SK-N-SH (cell line): ENCODE data around the gene IL15RA. TPM values are rescaled to one million over a fixed set of nuclear protein-coding genes. Genes with fewer than 3 reads are reported as not detected.

Source experiments
- CTCF ChIA-PET: fragments of 300-600, 350-600 bp; formaldehyde crosslinking; extraction: SDS; loops from one replicate; lab custom pipeline; 2021; lab: Yijun Ruan, JAX
- POLR2A ChIA-PET: fragments of 350-600 bp; sonication (Branson Sonifier 250); formaldehyde crosslinking; extraction: SDS; loops from one replicate; lab custom pipeline; 2020; ENCODE audit warnings: antibody characterized with exemption, inconsistent platforms; lab: Yijun Ruan, JAX
- DNase-seq: peaks from one replicate; pipeline ENCODE4 v3.0.0; 2012
- H2AFZ ChIP-seq: fragments of 200-600 bp; sonication (generic); 2 replicates; pipeline ENCODE4 v1.8.1; 2016; ENCODE audit warnings: antibody characterized with exemption, mild to moderate bottlenecking, low read depth
- H3F3A ChIP-seq: fragments of 200-600 bp; sonication (generic); replicated peaks from 2 replicates; pipeline ENCODE3; 2016; ENCODE audit warnings: antibody characterized with exemption, mild to moderate bottlenecking; ENCODE audit not compliant: insufficient read depth
- H3K27ac ChIP-seq, 2 experiments: fragments of 200-500 bp in 1 of 2; fragments of 200-600 bp in 1 of 2; sonication (Bioruptor generic) in 1 of 2; sonication (generic), shearing (Covaris generic) in 1 of 2; 2 replicates each; pipeline versions ENCODE4 v1.5.1 to v1.6.1; 2014 to 2016; ENCODE audit warnings: low read depth in 2 of 2, inconsistent platforms in 1 of 2, low read length in 1 of 2, mild to moderate bottlenecking in 1 of 2, mixed read lengths in 1 of 2
- H3K27me3 ChIP-seq: fragments of 200-600 bp; sonication (generic), shearing (Covaris generic); 2 replicates; pipeline ENCODE4 v1.6.1; 2016; ENCODE audit warnings: mixed run types; ENCODE audit not compliant: insufficient read depth
- H3K36me3 ChIP-seq, 2 experiments: fragments of 200-500 bp in 1 of 2; fragments of 200-600 bp in 1 of 2; sonication (Bioruptor generic) in 1 of 2; sonication (generic) in 1 of 2; replicated peaks in 1 of 2; 2 replicates each; pipeline versions ENCODE3 to v1.5.1; 2014 to 2016; ENCODE audit warnings: low read length in 1 of 2, mild to moderate bottlenecking in 1 of 2; ENCODE audit not compliant: insufficient read depth in 2 of 2, control insufficient read depth in 1 of 2
- H3K4me1 ChIP-seq, 2 experiments: fragments of 200-500 bp in 1 of 2; fragments of 200-600 bp in 1 of 2; sonication (Bioruptor generic) in 1 of 2; sonication (generic), shearing (Covaris generic) in 1 of 2; 2 replicates each; pipeline versions ENCODE4 v1.5.1 to v1.6.1; 2014 to 2016; ENCODE audit warnings: low read depth in 1 of 2, low read length in 1 of 2, mixed run types in 1 of 2; ENCODE audit not compliant: insufficient read depth in 2 of 2, control insufficient read depth in 1 of 2
- H3K4me2 ChIP-seq: fragments of 200-600 bp; sonication (generic), shearing (Covaris generic); 2 replicates; pipeline ENCODE4 v1.6.1; 2017; ENCODE audit warnings: mixed run types
- H3K4me3 ChIP-seq, 2 experiments: fragments of 200-500 bp in 1 of 2; fragments of 200-600 bp in 1 of 2; sonication (Bioruptor generic) in 1 of 2; sonication (generic), shearing (Covaris generic) in 1 of 2; 2 replicates each; pipeline versions ENCODE4 v1.5.1 to v1.8.1; 2014 to 2016; ENCODE audit warnings: low read depth in 2 of 2, inconsistent platforms in 1 of 2, low read length in 1 of 2, mild to moderate bottlenecking in 1 of 2, mixed read lengths in 1 of 2, moderate library complexity in 1 of 2
- H3K79me2 ChIP-seq: fragments of 200-600 bp; sonication (generic); 2 replicates; pipeline ENCODE4 v1.8.1; 2017; ENCODE audit warnings: mild to moderate bottlenecking; ENCODE audit not compliant: insufficient read depth
- H3K9ac ChIP-seq: fragments of 200-600 bp; sonication (generic); 2 replicates; pipeline ENCODE4 v1.6.1; 2017; ENCODE audit warnings: mixed run types
- H3K9me2 ChIP-seq: fragments of 200-600 bp; sonication (generic); 2 replicates; pipeline ENCODE4 v1.6.1; 2017; ENCODE audit warnings: mixed run types
- H3K9me3 ChIP-seq: fragments of 200-600 bp; sonication (generic); 2 replicates; pipeline ENCODE4 v1.6.1; 2017; ENCODE audit warnings: mixed run types, mild to moderate bottlenecking, moderate library complexity
- H4K20me1 ChIP-seq: fragments of 200-600 bp; sonication (generic); 2 replicates; pipeline ENCODE4 v1.6.1; 2017; ENCODE audit warnings: mild to moderate bottlenecking, mixed run types; ENCODE audit not compliant: insufficient read depth
- FOXM1 ChIP-seq: IDR thresholded peaks from 2 replicates; pipeline ENCODE4 v1.4.0; 2012; ENCODE audit warnings: low read depth, mild to moderate bottlenecking
- JUND ChIP-seq: IDR thresholded peaks from 2 replicates; pipeline ENCODE4 v1.4.0; 2012
- MAX ChIP-seq: IDR thresholded peaks from 2 replicates; pipeline ENCODE4 v1.4.0; 2012; ENCODE audit warnings: low read depth
- MEF2A ChIP-seq: IDR thresholded peaks from 2 replicates; pipeline ENCODE4 v1.4.0; 2012; ENCODE audit warnings: low read depth, borderline replicate concordance
- MXI1 ChIP-seq: IDR thresholded peaks from 2 replicates; pipeline ENCODE4 v1.6.1; 2012; ENCODE audit warnings: mild to moderate bottlenecking, low read depth, low read length, improper control_type of control experiment
- PBX3 ChIP-seq: IDR thresholded peaks from 2 replicates; pipeline ENCODE4; 2012
- RCOR1 ChIP-seq: fragments of 150-350 bp; IDR thresholded peaks from 2 replicates; pipeline ENCODE4 v1.6.1; 2017; ENCODE audit warnings: antibody characterized with exemption, low read length
- REST ChIP-seq: IDR thresholded peaks from 2 replicates; pipeline ENCODE4 v1.6.1; 2012; ENCODE audit warnings: mild to moderate bottlenecking, low read depth, low read length, moderate library complexity
- SIN3A ChIP-seq: IDR thresholded peaks from 2 replicates; pipeline ENCODE4 v1.6.1; 2012; ENCODE audit warnings: low read depth, mild to moderate bottlenecking, low read length, moderate library complexity, borderline replicate concordance
- SMC3 ChIP-seq: IDR thresholded peaks from 2 replicates; pipeline ENCODE4 v1.6.1; 2012; ENCODE audit warnings: low read depth, low read length, improper control_type of control experiment
- YY1 ChIP-seq: IDR thresholded peaks from 2 replicates; pipeline ENCODE4 v1.4.0; 2012; ENCODE audit warnings: low read depth, mild to moderate bottlenecking
- ZBTB33 ChIP-seq: IDR thresholded peaks from 2 replicates; pipeline ENCODE4 v1.4.0; 2012; ENCODE audit warnings: low read depth, borderline replicate concordance
- WGBS: methylation state at CpG from one replicate; pipeline ENCODE4 v1.1.6; 2017; ENCODE audit warnings: low lambda C conversion rate; 5-methylcytosine and 5-hydroxymethylcytosine counted together
- polyA plus RNA-seq, 3 experiments: library from polyadenylated mRNA; depleted of rRNA; stranded (reverse); fragments of >200 nt; gene quantifications; 2 replicates each; pipeline ENCODE4 v1.2.3, GENCODE V29; 2012

IL15RA gene
- polyA plus RNA-seq, 1 of the 3 experiments (the other 2 are of a cell fraction), result 2.1 TPM

GRCh38 chr10:5919568-5919967 lies 57.8 kb downstream of the IL15RA start:
- Histone ChIP-seq H3K9ac (no peak overlapping the region), H2AFZ (no peak overlapping the region), H3K4me1 (no peaks in the 10 kb centered on the region), H3F3A (no peaks in the 10 kb centered on the region), H3K36me3 (peaks cover 48 to 95% of the 10 kb centered on the region in 2 experiments), H3K9me2 (no peaks in the 10 kb centered on the region), H3K9me3 (no peaks in the 10 kb centered on the region), H3K27ac (no peak overlapping the region), H3K27me3 (no peaks in the 10 kb centered on the region), H3K4me2 (no peak overlapping the region), H4K20me1 (no peaks in the 10 kb centered on the region), H3K79me2 (0 out of 2 replicates have a peak, but pooled peaks cover 2% of the 10 kb centered on the region), H3K4me3 (no peak overlapping the region)
- no peak for DNase-seq
- ChIA-PET CTCF (interaction anchor here (0.9 kb wide), 1 partner anchor 46 kb away, joined by 3 read pairs; no protein-coding TSS in a partner anchor), POLR2A (no interaction called here)
- WGBS, result 97% methylated on average over 7 of the region's 7 CpGs
- TF ChIP-seq FOXM1 (no peak), SIN3A (no peak), ZBTB33 (no peak), JUND (no peak), MXI1 (no peak)

GRCh38 chr10:5918763-5919162 lies 58.6 kb downstream of the IL15RA start:
- no peaks in the 10 kb centered on the region for H3K4me1 ChIP-seq
- no peaks in the 10 kb centered on the region for H4K20me1 ChIP-seq
- H3K4me2 ChIP-seq, result no peak overlapping the region
- ChIA-PET CTCF (no interaction called here), POLR2A (no interaction called here)
- H3F3A ChIP-seq, result no peaks in the 10 kb centered on the region
- H3K4me3 ChIP-seq, result no peak overlapping the region
- H3K36me3 ChIP-seq, result peaks cover 48 to 96% of the 10 kb centered on the region in 2 experiments
- H2AFZ ChIP-seq, result no peak overlapping the region
- DNase-seq, result no peak
- no peaks in the 10 kb centered on the region for H3K9me2 ChIP-seq
- H3K9ac ChIP-seq, result no peak overlapping the region
- no peaks in the 10 kb centered on the region for H3K27me3 ChIP-seq
- TF ChIP-seq RCOR1 (no peak), YY1 (no peak), MAX (no peak)
- 0 out of 2 replicates have a peak, but pooled peaks cover 2% of the 10 kb centered on the region for H3K79me2 ChIP-seq
- WGBS, result 94% methylated on average over 4 of the region's 4 CpGs
- no peaks in the 10 kb centered on the region for H3K9me3 ChIP-seq
- H3K27ac ChIP-seq, result no peak overlapping the region

GRCh38 chr10:5917305-5917704 lies 60.0 kb downstream of the IL15RA start:
- ChIA-PET CTCF (no interaction called here), POLR2A (no interaction called here)
- no peak overlapping the region for H3K4me3 ChIP-seq
- no peaks in the 10 kb centered on the region for H3K9me2 ChIP-seq
- no peaks in the 10 kb centered on the region for H4K20me1 ChIP-seq
- 0 out of 2 replicates have a peak, but pooled peaks cover 2% of the 10 kb centered on the region for H3K79me2 ChIP-seq
- no peak overlapping the region for H3K9ac ChIP-seq
- no peaks in the 10 kb centered on the region for H3K4me1 ChIP-seq
- DNase-seq, result no peak
- 99% methylated on average over 12 of the region's 13 CpGs for WGBS
- no peak overlapping the region for H3K27ac ChIP-seq
- no peaks in the 10 kb centered on the region for H3K9me3 ChIP-seq
- no peaks in the 10 kb centered on the region for H3F3A ChIP-seq
- no peak overlapping the region for H3K4me2 ChIP-seq
- TF ChIP-seq PBX3 (no peak), REST (no peak), ZBTB33 (no peak), SMC3 (no peak), MEF2A (no peak)
- H2AFZ ChIP-seq, result no peak overlapping the region
- H3K36me3 ChIP-seq, result peaks cover 49 to 97% of the 10 kb centered on the region in 2 experiments
- H3K27me3 ChIP-seq, result no peaks in the 10 kb centered on the region
